GM18868 (cell line): Measurements from ENCODE around the gene MSX1.

Experiments used
- ATAC-seq: cut with Tn5 transposase; IDR thresholded peaks from one replicate; pipeline ENCODE4 v1.9.1; 2021; ENCODE audit warnings: mild to moderate bottlenecking, moderate library complexity; ENCODE audit not compliant: unreplicated experiment

Gene MSX1

GRCh38 chr4:4890574-4891255, 31.2 kb downstream of the MSX1 start:
- ATAC-seq = no peak

- ATAC-seq = no peak
These were observed 34.3 kb downstream of the MSX1 start for GRCh38 chr4:4893721-4894120.

GRCh38 chr4:4899202-4899925, 39.9 kb downstream of the MSX1 start:
- ATAC-seq = no peak

- no peak for ATAC-seq
These were observed 42.4 kb downstream of the MSX1 start for GRCh38 chr4:4901877-4902276.

GRCh38 chr4:4912155-4912554, 52.7 kb downstream of the MSX1 start:
- no peak for ATAC-seq

- ATAC-seq = no peak
These were observed 53.7 kb downstream of the MSX1 start for GRCh38 chr4:4913147-4913561.
